NB4 (cell line): ENCODE results near the gene NUDT4.

Source experiments
- DNase-seq: peaks from one replicate; pipeline ENCODE4 v3.0.0; 2010; ENCODE audit warnings: low read depth
- H3K4me3 ChIP-seq: one replicate; pipeline ENCODE4 v1.5.1; 2011; ENCODE audit warnings: mild to moderate bottlenecking, low read depth, low read length, moderate library complexity
- MAX ChIP-seq: IDR thresholded peaks from 2 replicates; pipeline ENCODE4 v1.6.1; 2011; ENCODE audit warnings: low read depth, low read length
- MYC ChIP-seq: IDR thresholded peaks from 2 replicates; pipeline ENCODE4 v1.6.1; 2011; ENCODE audit warnings: low read depth, low read length
- POLR2A ChIP-seq: IDR thresholded peaks from 2 replicates; pipeline ENCODE4 v1.6.1; 2011; ENCODE audit warnings: mild to moderate bottlenecking; ENCODE audit not compliant: insufficient read length; ENCODE audit errors: extremely low read depth
- TF ChIP-seq, protein P1 (sequence below): IDR thresholded peaks from one replicate; pipeline ENCODE4 v1.5.1; 2012; ENCODE audit warnings: low read depth, low read length

The NUDT4 gene

GRCh38 chr12:93453633-93454032, 75.9 kb downstream of the NUDT4 start:
- TF ChIP-seq MYC (no peak), MAX (no peak), POLR2A (no peak)
- TF ChIP-seq, protein P1, sequence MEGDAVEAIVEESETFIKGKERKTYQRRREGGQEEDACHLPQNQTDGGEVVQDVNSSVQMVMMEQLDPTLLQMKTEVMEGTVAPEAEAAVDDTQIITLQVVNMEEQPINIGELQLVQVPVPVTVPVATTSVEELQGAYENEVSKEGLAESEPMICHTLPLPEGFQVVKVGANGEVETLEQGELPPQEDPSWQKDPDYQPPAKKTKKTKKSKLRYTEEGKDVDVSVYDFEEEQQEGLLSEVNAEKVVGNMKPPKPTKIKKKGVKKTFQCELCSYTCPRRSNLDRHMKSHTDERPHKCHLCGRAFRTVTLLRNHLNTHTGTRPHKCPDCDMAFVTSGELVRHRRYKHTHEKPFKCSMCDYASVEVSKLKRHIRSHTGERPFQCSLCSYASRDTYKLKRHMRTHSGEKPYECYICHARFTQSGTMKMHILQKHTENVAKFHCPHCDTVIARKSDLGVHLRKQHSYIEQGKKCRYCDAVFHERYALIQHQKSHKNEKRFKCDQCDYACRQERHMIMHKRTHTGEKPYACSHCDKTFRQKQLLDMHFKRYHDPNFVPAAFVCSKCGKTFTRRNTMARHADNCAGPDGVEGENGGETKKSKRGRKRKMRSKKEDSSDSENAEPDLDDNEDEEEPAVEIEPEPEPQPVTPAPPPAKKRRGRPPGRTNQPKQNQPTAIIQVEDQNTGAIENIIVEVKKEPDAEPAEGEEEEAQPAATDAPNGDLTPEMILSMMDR: no peak
- no peak overlapping the region for H3K4me3 ChIP-seq
- DNase-seq: no peak

GRCh38 chr12:93456077-93456476, 78.4 kb downstream of the NUDT4 start:
- DNase-seq: no peak
- no peak overlapping the region for H3K4me3 ChIP-seq
- TF ChIP-seq MYC: no peak
